Stimulated activated CD8-positive, alpha-beta memory T cell treated with anti-CD3 and anti-CD28 coated beads, Interleukin-15, amount 100 ng/mL, for 1 hour (primary cell): Measurements from ENCODE around the gene PPP1R18.
A peak's percentile ranks its signal among the peaks of the same experiment; 100 is the strongest.
"Not testable (repeated sequence)": the region's sequence is repeated elsewhere in the genome, so short reads cannot be mapped to it uniquely, and the experiment has no call there.

Source experiments
- DNase-seq: peaks from one replicate; pipeline ENCODE4 v3.0.0-alpha.2; 2020; ENCODE audit warnings: low read depth

PPP1R18 gene

GRCh38 chr6:30686009-30686907, at the start of gene PPP1R18:
PPP1R18 (minus strand) TSS chr6:30686645; CDS start chr6:30686018, 627 bp downstream.
- DNase-seq = peak; percentile 80

- no peak for DNase-seq
These were observed 49.3 kb upstream of the PPP1R18 start for GRCh38 chr6:30735668-30736314.

DNA sequence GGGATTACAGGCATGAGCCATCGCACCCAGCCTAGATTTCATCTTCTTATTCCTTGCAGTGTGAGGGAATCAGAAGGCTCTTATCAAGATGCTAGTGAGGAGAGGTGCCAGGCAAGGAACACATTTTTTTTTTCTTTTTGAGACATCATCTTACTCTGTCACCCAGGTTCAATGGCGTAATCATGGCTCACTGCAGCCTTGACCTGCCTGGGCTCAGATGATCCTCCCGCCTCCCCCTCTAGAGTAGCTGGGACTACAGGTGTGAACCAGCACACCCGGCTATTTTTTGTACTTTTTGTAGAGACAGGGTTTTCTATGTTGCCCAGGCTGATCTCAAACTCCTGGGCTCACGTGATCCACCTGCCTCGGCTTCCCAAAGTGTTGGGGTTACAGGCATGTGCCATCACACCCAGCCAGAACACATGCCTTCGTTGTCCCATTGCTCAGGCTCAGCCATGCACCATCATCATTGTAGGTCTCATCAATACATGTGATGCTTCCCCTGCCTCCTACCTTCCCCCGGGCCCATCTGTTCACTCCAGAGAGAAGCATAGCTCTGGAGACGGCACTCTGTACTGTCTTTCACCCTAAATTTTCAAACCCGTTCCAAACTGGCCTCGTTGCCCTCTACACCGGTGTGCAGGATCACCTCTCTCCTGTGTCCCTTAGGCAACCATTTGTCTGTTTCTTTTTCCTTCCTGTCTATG, 45.9 kb upstream of the PPP1R18 start:
- no peak for DNase-seq

GRCh38 chr6:30730601-30731435, 44.4 kb upstream of the PPP1R18 start:
- peak; percentile 63 for DNase-seq

DNA sequence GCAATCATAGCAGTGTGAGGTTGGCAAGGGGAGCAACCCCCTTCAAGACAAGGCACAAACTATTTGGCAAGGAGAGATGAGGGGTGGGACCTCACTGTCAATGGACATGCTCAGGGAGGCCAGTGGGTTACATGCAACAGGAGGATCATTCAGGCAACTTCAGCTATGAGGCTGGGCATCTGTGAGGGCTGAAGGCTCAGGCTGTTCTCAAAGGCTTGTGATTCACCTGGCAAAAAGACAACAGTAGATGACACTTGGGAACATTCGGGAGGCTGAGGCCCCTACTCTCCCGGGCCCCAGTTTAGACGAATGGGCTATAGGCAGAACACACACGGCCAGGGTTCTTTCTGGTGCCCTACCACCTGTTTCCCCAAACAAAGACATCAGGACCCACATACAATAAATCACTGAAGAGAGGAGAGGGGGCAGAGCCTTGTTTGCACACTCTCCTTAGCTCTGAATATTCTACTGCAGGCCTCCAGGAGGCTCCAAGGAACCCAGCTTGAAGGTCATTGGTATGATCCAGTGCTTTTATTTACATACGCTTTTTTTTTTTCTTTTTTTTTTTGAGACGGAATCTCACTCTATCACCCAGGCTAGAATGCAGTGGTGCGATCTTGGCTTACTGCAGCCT, 41.6 kb upstream of the PPP1R18 start:
- no peak for DNase-seq

DNA sequence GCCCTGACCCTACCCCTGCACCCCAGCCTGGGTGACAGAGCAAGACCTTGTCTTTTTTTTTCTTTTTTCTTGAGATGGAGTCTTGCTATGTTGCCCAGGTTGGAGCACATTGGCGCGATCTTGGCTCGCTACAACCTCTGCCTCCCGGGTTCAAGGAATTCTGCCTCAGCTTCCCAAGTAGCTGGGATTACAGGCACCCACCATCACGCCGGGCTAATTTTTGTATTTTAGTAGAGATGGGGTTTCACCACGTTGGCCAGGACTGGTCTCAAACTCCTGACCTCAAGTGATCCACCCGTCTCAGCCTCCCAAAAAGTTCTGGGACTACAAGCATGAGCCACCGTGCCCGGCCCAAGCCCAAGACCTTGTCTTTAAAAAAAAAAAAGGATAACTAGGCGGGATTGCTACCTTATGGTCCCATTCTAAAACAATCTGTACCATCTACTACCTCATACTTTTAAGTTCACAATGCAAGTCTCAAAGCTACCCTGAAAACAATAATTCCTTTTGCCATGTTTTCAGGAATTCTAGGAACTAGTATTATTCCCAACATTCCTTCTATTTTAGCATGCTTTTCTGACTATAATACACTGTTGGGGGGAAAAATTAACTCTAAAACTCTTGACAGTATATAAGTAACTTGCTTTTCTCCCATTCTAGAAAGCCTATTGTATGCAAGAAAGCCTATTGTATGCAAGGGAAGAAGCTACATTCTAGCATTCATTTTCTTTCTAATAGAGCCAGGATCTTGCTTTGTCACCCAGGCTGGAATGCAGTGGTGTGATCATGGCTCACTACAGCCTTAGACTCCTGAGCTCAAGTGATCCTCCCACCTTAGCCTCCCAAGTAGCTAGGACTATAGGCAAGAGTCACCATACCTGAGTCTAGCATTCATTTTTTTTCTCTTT, 40.3 kb upstream of the PPP1R18 start:
- DNase-seq = no peak

- DNase-seq = no peak
These were observed 39.5 kb upstream of the PPP1R18 start for GRCh38 chr6:30725713-30726505.

DNA sequence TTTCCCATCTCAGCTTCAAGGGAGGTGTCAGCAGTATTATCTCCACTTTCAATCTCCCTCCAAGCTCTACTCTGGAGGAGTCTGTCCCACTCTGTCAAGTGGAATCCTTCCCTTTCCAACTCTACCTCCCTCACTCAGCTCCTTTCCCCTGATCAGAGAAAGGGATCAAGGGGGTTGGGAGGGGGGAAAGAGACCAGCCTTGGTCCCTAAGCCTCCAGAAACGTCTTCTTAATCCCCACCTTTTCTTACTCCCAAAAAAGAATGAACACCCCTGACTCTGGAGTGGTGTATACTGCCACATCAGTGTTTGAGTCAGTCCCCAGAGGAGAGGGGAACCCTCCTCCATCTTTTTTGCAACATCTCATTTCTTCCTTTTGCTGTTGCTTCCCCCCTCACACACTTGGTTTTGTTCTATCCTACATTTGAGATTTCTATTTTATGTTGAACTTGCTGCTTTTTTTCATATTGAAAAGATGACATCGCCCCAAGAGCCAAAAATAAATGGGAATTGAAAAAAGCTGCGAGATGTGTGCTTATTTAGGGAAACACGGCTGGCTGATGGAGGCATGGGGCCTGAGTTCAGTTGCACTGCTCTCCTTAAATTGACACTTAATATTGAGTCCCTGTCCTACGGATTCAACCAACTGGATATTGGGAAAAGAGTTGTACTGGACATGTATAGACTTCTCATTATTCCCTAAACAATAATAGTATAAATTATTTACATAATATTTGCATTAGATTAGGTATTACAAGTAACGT, 38.6 kb upstream of the PPP1R18 start:
- no peak for DNase-seq

DNA sequence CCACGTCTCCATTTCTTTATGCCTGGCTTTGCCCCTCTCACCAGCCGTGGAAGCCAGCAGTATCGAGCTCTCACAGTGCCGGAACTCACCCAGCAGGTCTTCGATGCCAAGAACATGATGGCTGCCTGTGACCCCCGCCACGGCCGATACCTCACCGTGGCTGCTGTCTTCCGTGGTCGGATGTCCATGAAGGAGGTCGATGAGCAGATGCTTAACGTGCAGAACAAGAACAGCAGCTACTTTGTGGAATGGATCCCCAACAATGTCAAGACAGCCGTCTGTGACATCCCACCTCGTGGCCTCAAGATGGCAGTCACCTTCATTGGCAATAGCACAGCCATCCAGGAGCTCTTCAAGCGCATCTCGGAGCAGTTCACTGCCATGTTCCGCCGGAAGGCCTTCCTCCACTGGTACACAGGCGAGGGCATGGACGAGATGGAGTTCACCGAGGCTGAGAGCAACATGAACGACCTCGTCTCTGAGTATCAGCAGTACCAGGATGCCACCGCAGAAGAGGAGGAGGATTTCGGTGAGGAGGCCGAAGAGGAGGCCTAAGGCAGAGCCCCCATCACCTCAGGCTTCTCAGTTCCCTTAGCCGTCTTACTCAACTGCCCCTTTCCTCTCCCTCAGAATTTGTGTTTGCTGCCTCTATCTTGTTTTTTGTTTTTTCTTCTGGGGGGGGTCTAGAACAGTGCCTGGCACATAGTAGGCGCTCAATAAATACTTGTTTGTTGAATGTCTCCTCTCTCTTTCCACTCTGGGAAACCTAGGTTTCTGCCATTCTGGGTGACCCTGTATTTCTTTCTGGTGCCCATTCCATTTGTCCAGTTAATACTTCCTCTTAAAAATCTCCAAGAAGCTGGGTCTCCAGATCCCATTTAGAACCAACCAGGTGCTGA, 37.6 kb upstream of the PPP1R18 start:
- not testable (repeated sequence) for DNase-seq

DNA sequence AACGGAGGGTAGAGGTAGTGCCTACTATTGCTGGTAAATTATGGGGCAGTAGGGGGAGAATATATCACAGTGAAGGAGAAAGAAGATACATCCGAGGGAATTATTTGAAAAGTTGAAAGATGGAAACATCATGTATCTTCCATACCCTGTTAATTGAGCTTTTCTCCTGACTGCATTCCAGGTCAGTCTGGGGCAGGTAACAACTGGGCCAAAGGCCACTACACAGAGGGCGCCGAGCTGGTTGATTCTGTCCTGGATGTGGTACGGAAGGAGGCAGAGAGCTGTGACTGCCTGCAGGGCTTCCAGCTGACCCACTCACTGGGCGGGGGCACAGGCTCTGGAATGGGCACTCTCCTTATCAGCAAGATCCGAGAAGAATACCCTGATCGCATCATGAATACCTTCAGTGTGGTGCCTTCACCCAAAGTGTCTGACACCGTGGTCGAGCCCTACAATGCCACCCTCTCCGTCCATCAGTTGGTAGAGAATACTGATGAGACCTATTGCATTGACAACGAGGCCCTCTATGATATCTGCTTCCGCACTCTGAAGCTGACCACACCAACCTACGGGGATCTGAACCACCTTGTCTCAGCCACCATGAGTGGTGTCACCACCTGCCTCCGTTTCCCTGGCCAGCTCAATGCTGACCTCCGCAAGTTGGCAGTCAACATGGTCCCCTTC, 36.9 kb upstream of the PPP1R18 start:
- DNase-seq = not testable (repeated sequence)

DNA sequence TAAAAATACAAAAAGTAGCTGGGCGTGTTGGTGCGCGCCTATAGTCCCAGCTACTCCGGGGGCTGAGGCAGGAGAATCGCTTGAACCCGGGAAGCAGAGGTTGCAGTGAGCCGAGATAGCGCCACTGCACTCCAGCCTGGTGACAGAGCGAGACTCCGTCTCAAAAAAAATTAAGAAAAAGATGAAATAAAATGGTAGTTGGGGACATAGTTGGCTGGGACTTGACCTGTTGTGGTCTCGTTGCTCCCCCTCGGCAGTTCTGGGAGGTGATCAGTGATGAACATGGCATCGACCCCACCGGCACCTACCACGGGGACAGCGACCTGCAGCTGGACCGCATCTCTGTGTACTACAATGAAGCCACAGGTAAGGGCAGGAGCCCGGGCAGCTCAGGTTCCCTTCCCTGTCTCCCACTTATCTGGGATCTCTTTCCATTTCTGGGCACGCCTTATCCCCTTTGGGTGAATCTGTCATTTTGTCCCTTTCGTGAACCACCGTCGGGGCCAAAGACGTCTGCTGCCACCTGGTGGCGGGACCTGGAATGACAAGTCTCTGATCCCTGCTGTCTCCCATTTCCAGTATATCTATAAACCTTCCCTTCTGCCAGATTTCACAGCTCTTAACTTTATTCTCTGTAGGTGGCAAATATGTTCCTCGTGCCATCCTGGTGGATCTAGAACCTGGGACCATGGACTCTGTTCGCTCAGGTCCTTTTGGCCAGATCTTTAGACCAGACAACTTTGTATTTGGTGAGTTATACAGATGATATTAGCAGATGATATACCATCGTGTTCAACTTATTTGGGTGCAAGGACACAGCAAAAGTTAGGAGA, 36.1 kb upstream of the PPP1R18 start:
- peak; percentile 81 for DNase-seq

- DNase-seq = not testable (repeated sequence)
These were observed 35.5 kb upstream of the PPP1R18 start for GRCh38 chr6:30722025-30722279.

DNA sequence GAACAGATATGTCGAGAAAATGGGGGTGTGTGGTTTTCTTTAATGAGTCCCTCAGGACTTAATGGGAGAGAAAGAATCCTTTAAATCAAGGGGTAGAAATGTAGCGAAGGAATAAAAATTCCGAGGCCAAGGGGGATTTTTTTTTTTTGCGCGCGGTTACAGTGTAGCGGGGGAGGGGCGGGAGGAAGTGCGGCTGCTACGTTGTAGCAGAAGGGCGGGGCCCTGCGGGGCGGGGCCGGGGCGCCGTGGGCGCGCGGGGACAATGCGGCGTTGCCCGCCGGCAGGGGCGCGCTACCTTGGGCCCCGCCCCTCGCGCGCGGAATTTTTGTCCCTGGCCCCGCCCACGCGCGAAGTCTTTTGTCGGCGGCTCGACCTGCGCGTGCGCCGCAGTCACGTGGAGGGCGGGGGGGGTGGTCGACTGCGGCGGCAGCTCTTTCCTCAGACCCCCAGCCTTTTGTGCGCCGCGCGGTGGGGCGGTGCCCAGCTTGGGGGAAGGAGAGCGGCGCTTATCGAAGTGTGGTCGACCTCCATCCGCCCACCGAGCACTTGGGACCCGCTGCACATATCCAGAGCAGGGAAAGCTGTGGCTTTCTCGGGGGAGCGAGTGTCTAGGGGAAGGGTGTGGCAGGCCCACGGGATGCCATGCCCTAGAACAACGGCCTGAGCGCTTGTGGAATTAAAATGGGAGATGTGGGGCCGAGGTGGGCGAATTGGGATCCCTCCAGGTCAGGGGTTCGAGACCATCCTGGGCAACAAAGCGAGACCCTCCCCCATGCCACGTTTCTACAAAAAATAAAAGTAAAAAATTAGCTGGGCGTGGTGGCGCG, 35.0 kb upstream of the PPP1R18 start:
- peak; percentile 88 for DNase-seq

GRCh38 chr6:30720738-30721197, 34.3 kb upstream of the PPP1R18 start:
- no peak for DNase-seq
